WI38 (cell line): ENCODE measurements around the gene FRRS1.

Experiments used
- H3K4me3 ChIP-seq: 2 replicates; pipeline ENCODE4 v1.5.1; 2011; ENCODE audit warnings: low read depth, mild to moderate bottlenecking, control low read depth, low read length
- CTCF ChIP-seq: IDR thresholded peaks from 2 replicates; pipeline ENCODE4 v1.5.1; 2012; ENCODE audit warnings: low read depth, mild to moderate bottlenecking, control low read depth, low read length

Gene FRRS1

GRCh38 chr1:99745684-99746083 is 20.8 kb downstream of the FRRS1 start:
- TF ChIP-seq CTCF, result no peak

GRCh38 chr1:99745061-99745460 is 21.4 kb downstream of the FRRS1 start:
- TF ChIP-seq CTCF, result no peak
- H3K4me3 ChIP-seq, result no peak overlapping the region

More at GRCh38 chr1:99745684-99746083, 20.8 kb downstream of the FRRS1 start:
- no peak overlapping the region for H3K4me3 ChIP-seq

GRCh38 chr1:99740141-99740540 is 26.3 kb downstream of the FRRS1 start:
- TF ChIP-seq CTCF, result no peak
- no peak overlapping the region for H3K4me3 ChIP-seq

- TF ChIP-seq CTCF, result no peak
- no peak overlapping the region for H3K4me3 ChIP-seq
These were observed 27.5 kb downstream of the FRRS1 start for GRCh38 chr1:99738858-99739465.

- peak; percentile 36; the same call in 1 of the 2 replicates for TF ChIP-seq CTCF
These were observed 29.4 kb downstream of the FRRS1 start for GRCh38 chr1:99737016-99737415.

GRCh38 chr1:99735852-99736251 is 30.6 kb downstream of the FRRS1 start:
- TF ChIP-seq CTCF, result no peak
- no peak overlapping the region for H3K4me3 ChIP-seq

More at GRCh38 chr1:99737016-99737415, 29.4 kb downstream of the FRRS1 start:
- H3K4me3 ChIP-seq, result no peak overlapping the region

- no peak for TF ChIP-seq CTCF
- no peak overlapping the region for H3K4me3 ChIP-seq
These were observed 35.1 kb downstream of the FRRS1 start for GRCh38 chr1:99731384-99731783.
